Measurements from ENCODE around the gene DNM3. TPM values are rescaled to one million over a fixed set of nuclear protein-coding genes. Genes with fewer than 3 reads are reported as not detected.

DNM3 gene
- total and polyA plus RNA-seq, 2 experiments from 2014 or later: 5.2 to 12.2 TPM

GRCh38 chr1:171800851-171801250, 40.4 kb upstream of the DNM3 start:
- no peaks in the 10 kb centered on the region; the same call in 1 of the 2 replicates for H3F3A ChIP-seq (replicated peaks; ENCODE audit: low read depth)
- no peak overlapping the region for H3K4me3 ChIP-seq
- H3K36me3 Mint-ChIP-seq (ENCODE audit: low read depth): peaks cover 18% of the 10 kb centered on the region
- H3K4me1 Mint-ChIP-seq: peaks cover 35% of the 10 kb centered on the region
- peaks cover 18% of the 10 kb centered on the region for H3K4me1 ChIP-seq (ENCODE audit: insufficient read depth)
- H3K27me3 Mint-ChIP-seq (ENCODE audit: insufficient read depth, low read depth, poor library complexity): peaks cover 10% of the 10 kb centered on the region
- no peak overlapping the region for H3K4me3 Mint-ChIP-seq
- no peak for ATAC-seq
- DNase-seq (ENCODE audit: low spot score): no peak
- no peak overlapping the region for H3K4me2 ChIP-seq
- TF ChIP-seq EZH2 (IDR thresholded peaks at IDR 0.05; ENCODE audit: low read depth, unreplicated experiment) (no peak), CTCF (conservative IDR thresholded peaks at IDR 0.05; ENCODE audit: low read depth in 2 of 2) (no peak), ZNF331 (CRISPR knock-in tag; IDR thresholded peaks at IDR 0.05; ENCODE audit: low read depth) (no peak)
- TF ChIP-seq, protein P1, sequence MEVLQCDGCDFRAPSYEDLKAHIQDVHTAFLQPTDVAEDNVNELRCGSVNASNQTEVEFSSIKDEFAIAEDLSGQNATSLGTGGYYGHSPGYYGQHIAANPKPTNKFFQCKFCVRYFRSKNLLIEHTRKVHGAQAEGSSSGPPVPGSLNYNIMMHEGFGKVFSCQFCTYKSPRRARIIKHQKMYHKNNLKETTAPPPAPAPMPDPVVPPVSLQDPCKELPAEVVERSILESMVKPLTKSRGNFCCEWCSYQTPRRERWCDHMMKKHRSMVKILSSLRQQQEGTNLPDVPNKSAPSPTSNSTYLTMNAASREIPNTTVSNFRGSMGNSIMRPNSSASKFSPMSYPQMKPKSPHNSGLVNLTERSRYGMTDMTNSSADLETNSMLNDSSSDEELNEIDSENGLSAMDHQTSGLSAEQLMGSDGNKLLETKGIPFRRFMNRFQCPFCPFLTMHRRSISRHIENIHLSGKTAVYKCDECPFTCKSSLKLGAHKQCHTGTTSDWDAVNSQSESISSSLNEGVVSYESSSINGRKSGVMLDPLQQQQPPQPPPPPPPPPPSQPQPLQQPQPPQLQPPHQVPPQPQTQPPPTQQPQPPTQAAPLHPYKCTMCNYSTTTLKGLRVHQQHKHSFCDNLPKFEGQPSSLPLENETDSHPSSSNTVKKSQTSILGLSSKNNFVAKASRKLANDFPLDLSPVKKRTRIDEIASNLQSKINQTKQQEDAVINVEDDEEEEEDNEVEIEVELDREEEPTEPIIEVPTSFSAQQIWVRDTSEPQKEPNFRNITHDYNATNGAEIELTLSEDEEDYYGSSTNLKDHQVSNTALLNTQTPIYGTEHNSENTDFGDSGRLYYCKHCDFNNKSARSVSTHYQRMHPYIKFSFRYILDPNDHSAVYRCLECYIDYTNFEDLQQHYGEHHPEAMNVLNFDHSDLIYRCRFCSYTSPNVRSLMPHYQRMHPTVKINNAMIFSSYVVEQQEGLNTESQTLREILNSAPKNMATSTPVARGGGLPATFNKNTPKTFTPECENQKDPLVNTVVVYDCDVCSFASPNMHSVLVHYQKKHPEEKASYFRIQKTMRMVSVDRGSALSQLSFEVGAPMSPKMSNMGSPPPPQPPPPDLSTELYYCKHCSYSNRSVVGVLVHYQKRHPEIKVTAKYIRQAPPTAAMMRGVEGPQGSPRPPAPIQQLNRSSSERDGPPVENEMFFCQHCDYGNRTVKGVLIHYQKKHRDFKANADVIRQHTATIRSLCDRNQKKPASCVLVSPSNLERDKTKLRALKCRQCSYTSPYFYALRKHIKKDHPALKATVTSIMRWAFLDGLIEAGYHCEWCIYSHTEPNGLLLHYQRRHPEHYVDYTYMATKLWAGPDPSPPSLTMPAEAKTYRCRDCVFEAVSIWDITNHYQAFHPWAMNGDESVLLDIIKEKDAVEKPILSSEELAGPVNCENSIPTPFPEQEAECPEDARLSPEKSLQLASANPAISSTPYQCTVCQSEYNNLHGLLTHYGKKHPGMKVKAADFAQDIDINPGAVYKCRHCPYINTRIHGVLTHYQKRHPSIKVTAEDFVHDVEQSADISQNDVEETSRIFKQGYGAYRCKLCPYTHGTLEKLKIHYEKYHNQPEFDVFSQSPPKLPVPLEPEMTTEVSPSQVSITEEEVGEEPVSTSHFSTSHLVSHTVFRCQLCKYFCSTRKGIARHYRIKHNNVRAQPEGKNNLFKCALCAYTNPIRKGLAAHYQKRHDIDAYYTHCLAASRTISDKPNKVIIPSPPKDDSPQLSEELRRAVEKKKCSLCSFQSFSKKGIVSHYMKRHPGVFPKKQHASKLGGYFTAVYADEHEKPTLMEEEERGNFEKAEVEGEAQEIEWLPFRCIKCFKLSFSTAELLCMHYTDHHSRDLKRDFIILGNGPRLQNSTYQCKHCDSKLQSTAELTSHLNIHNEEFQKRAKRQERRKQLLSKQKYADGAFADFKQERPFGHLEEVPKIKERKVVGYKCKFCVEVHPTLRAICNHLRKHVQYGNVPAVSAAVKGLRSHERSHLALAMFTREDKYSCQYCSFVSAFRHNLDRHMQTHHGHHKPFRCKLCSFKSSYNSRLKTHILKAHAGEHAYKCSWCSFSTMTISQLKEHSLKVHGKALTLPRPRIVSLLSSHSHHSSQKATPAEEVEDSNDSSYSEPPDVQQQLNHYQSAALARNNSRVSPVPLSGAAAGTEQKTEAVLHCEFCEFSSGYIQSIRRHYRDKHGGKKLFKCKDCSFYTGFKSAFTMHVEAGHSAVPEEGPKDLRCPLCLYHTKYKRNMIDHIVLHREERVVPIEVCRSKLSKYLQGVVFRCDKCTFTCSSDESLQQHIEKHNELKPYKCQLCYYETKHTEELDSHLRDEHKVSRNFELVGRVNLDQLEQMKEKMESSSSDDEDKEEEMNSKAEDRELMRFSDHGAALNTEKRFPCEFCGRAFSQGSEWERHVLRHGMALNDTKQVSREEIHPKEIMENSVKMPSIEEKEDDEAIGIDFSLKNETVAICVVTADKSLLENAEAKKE (CRISPR knock-in tag; IDR thresholded peaks at IDR 0.05): no peak
- TF ChIP-seq, protein P2, sequence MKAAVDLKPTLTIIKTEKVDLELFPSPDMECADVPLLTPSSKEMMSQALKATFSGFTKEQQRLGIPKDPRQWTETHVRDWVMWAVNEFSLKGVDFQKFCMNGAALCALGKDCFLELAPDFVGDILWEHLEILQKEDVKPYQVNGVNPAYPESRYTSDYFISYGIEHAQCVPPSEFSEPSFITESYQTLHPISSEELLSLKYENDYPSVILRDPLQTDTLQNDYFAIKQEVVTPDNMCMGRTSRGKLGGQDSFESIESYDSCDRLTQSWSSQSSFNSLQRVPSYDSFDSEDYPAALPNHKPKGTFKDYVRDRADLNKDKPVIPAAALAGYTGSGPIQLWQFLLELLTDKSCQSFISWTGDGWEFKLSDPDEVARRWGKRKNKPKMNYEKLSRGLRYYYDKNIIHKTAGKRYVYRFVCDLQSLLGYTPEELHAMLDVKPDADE (IDR thresholded peaks at IDR 0.05): no peak
- peak overlapping the region; percentile 83; the same call in 1 of the 2 replicates for H3K27ac Mint-ChIP-seq
- H3K27ac ChIP-seq (ENCODE audit: low read depth): no peak overlapping the region
- H4K20me1 ChIP-seq (replicated peaks; ENCODE audit: insufficient read depth): no peaks in the 10 kb centered on the region
- H3K9me3 Mint-ChIP-seq: no peaks in the 10 kb centered on the region
- no peaks in the 10 kb centered on the region for H3K27me3 ChIP-seq (ENCODE audit: insufficient read depth)
- no peaks in the 10 kb centered on the region; the same call in 1 of the 2 replicates for H3K9me2 ChIP-seq (ENCODE audit: insufficient read depth)
- no peak overlapping the region for H2AFZ ChIP-seq
- peaks cover 4% of the 10 kb centered on the region; the same call in 1 of the 2 replicates for H3K36me3 ChIP-seq (ENCODE audit: insufficient read depth)
- H3K79me2 ChIP-seq (replicated peaks; ENCODE audit: insufficient read depth): no peaks in the 10 kb centered on the region
